HCT116 (cell line): ENCODE data around the gene KLHL35. TPM values are rescaled to one million over a fixed set of nuclear protein-coding genes. Genes with fewer than 3 reads are reported as not detected.

Source experiments
- ATAC-seq: fragments of 200-7000 bp; cut with Tn5 transposase; 2 replicates; pipeline ENCODE4 v1.9.1; 2020; ENCODE audit warnings: mild to moderate bottlenecking, moderate library complexity
- BruUV-seq: library from RNA; stranded (reverse); fragments of 400-500 nt; replicated peaks from 2 replicates; lab custom pipeline; 2021; lab: Mats Ljungman, UMichigan
- CTCF ChIA-PET: fragments of 300-600 bp; sonication (Branson Sonifier 250); formaldehyde crosslinking; loops from one replicate; lab custom pipeline; 2021; ENCODE audit warnings: antibody characterized with exemption; lab: Charles Lee
- POLR2A ChIA-PET: fragments of 300-600, 350-600 bp; sonication (Branson Sonifier 250); formaldehyde crosslinking; loops from one replicate; lab custom pipeline; 2021; ENCODE audit warnings: antibody characterized with exemption; lab: Charles Lee
- RAD21 ChIA-PET, 2 experiments: fragments of 300-600 bp; sonication (Branson Sonifier 250); formaldehyde crosslinking; loops; one replicate each; lab custom pipeline; 2023; ENCODE audit warnings: low total read pairs in 2 of 2; ENCODE audit not compliant: uncharacterized antibody in 2 of 2, unreplicated experiment in 2 of 2, low non-redundant PET in 1 of 2; lab: Charles Lee
- DNase-seq: peaks from one replicate; pipeline ENCODE4 v3.0.0-alpha.2; 2010; ENCODE audit warnings: low read depth, low spot score
- H2AFZ ChIP-seq: fragments of 200-600 bp; shearing (Covaris generic), sonication (generic); 2 replicates; pipeline ENCODE4 v1.6.1; 2017; ENCODE audit warnings: low read depth, mixed run types, mixed read lengths, antibody characterized with exemption, low read length; ENCODE audit not compliant: poor library complexity, severe bottlenecking
- H3K27ac ChIP-seq: 2 replicates; pipeline ENCODE4 v1.5.1; 2012; ENCODE audit warnings: low read depth, low read length
- H3K27me3 ChIP-seq: fragments of 200-600 bp; sonication (generic); 2 replicates; pipeline ENCODE4 v1.6.1; 2016; ENCODE audit warnings: mixed run types, low read length, mixed read lengths; ENCODE audit not compliant: insufficient read depth
- H3K36me3 ChIP-seq, 2 experiments: fragments of 200-500 bp in 1 of 2; fragments of 200-600 bp in 1 of 2; sonication (Bioruptor generic) in 1 of 2; sonication (generic) in 1 of 2; 2 replicates each; pipeline versions ENCODE4 v1.5.1 to v1.6.1; 2014 to 2016; ENCODE audit warnings: low read length in 2 of 2, inconsistent platforms in 1 of 2, mixed read lengths in 1 of 2, mixed run types in 1 of 2; ENCODE audit not compliant: insufficient read depth in 2 of 2, control insufficient read depth in 1 of 2
- H3K4me1 ChIP-seq, 2 experiments: fragments of 200-600 bp in 1 of 2; sonication (generic) in 1 of 2; 2 replicates each; pipeline versions ENCODE4 v1.5.1 to v1.6.1; 2012 to 2017; ENCODE audit warnings: low read length in 2 of 2, inconsistent platforms in 1 of 2, mild to moderate bottlenecking in 1 of 2, mixed read lengths in 1 of 2, mixed run types in 1 of 2, moderate library complexity in 1 of 2; ENCODE audit not compliant: insufficient read depth in 2 of 2, control insufficient read depth in 1 of 2
- H3K4me2 ChIP-seq: fragments of 200-600 bp; sonication (generic); 2 replicates; pipeline ENCODE4 v1.6.1; 2017; ENCODE audit warnings: mixed run types, low read length, mixed read lengths
- H3K4me3 ChIP-seq, 2 experiments: fragments of 200-600 bp in 1 of 2; sonication (generic) in 1 of 2; replicated peaks in 1 of 2; 2 replicates each; pipeline ENCODE4 v1.5.1; 2011 to 2016; ENCODE audit warnings: low read length in 2 of 2, control low read depth in 1 of 2, low read depth in 1 of 2, mild to moderate bottlenecking in 1 of 2, mixed read lengths in 1 of 2, mixed run types in 1 of 2
- H3K79me2 ChIP-seq: fragments of 200-600 bp; sonication (generic); 2 replicates; pipeline ENCODE4 v1.6.1; 2017; ENCODE audit warnings: mild to moderate bottlenecking, mixed run types, low read length, moderate library complexity, mixed read lengths; ENCODE audit not compliant: insufficient read depth
- H3K9ac ChIP-seq: fragments of 200-600 bp; sonication (generic); 2 replicates; pipeline ENCODE4 v1.6.1; 2016; ENCODE audit warnings: low read length, mixed read lengths
- H3K9me2 ChIP-seq: fragments of 200-600 bp; sonication (generic), shearing (Covaris generic); 2 replicates; pipeline ENCODE4 v1.6.1; 2017; ENCODE audit warnings: mixed run types, mild to moderate bottlenecking, moderate library complexity; ENCODE audit not compliant: insufficient read depth
- H3K9me3 ChIP-seq, 2 experiments: fragments of 200-500 bp in 1 of 2; fragments of 200-600 bp in 1 of 2; sonication (Bioruptor generic) in 1 of 2; sonication (generic) in 1 of 2; 2 replicates each; pipeline ENCODE4 v1.6.1; 2014 to 2017; ENCODE audit warnings: low read length in 2 of 2, mixed read lengths in 2 of 2, inconsistent platforms in 1 of 2, low read depth in 1 of 2, mild to moderate bottlenecking in 1 of 2, mixed run types in 1 of 2, moderate library complexity in 1 of 2; ENCODE audit not compliant: control insufficient read depth in 1 of 2, insufficient read depth in 1 of 2
- H4K20me1 ChIP-seq: fragments of 200-600 bp; sonication (generic), shearing (Covaris generic); 2 replicates; pipeline ENCODE4 v1.6.1; 2017; ENCODE audit warnings: mixed run types, mild to moderate bottlenecking, moderate library complexity; ENCODE audit not compliant: insufficient read depth
- CBX3 ChIP-seq: IDR thresholded peaks from 2 replicates; pipeline ENCODE4 v1.6.1; 2012; ENCODE audit warnings: low read depth
- EZH2phosphoT487 ChIP-seq: fragments of 200-600 bp; IDR thresholded peaks from 2 replicates; pipeline ENCODE4 v1.6.1; 2018; ENCODE audit warnings: antibody characterized with exemption, borderline replicate concordance
- FOSL1 ChIP-seq: IDR thresholded peaks from 2 replicates; pipeline ENCODE4 v1.6.1; 2012; ENCODE audit warnings: low read depth
- JUND ChIP-seq: IDR thresholded peaks from 2 replicates; pipeline ENCODE4 v1.6.1; 2012
- MAX ChIP-seq: IDR thresholded peaks from 2 replicates; pipeline ENCODE4 v1.6.1; 2012
- POLR2A ChIP-seq: IDR thresholded peaks from 2 replicates; pipeline ENCODE4 v1.7.0; 2011; ENCODE audit warnings: borderline replicate concordance; ENCODE audit not compliant: insufficient read depth, insufficient read length; ENCODE audit errors: extremely low read depth
- RAD21 ChIP-seq: IDR thresholded peaks from 2 replicates; pipeline ENCODE4 v1.6.1; 2012; ENCODE audit warnings: low read depth, mild to moderate bottlenecking
- SIN3A ChIP-seq: IDR thresholded peaks from 2 replicates; pipeline ENCODE4 v1.6.1; 2012; ENCODE audit warnings: low read depth
- SP1 ChIP-seq: IDR thresholded peaks from 2 replicates; pipeline ENCODE4 v1.6.1; 2012; ENCODE audit warnings: low read depth
- SRF ChIP-seq: IDR thresholded peaks from 2 replicates; pipeline ENCODE4 v1.6.1; 2012; ENCODE audit warnings: low read depth
- TCF7L2 ChIP-seq: IDR thresholded peaks from 2 replicates; pipeline ENCODE4 v1.7.0; 2011; ENCODE audit warnings: borderline replicate concordance, inconsistent platforms; ENCODE audit not compliant: insufficient read depth, insufficient read length; ENCODE audit errors: extremely low read depth
- ZBTB33 ChIP-seq: IDR thresholded peaks from 2 replicates; pipeline ENCODE4 v1.6.1; 2011; ENCODE audit warnings: mild to moderate bottlenecking, low read length, moderate library complexity; ENCODE audit not compliant: insufficient replicate concordance; ENCODE audit errors: extremely low read depth
- ZFX ChIP-seq: fragments of 450-650 bp; IDR thresholded peaks from 2 replicates; pipeline ENCODE4 v1.6.1; 2017
- intact Hi-C: fragments of 100-400 bp; cut with micrococcal nuclease; formaldehyde crosslinking; loops from 2 replicates; pipeline ENCODE4 v1.10.0; 2022
- total RNA-seq: library from RNA; stranded (reverse); gene quantifications from one replicate; pipeline ENCODE4 v1.2.1, GENCODE V29; 2021; ENCODE audit not compliant: unreplicated experiment
- TF ChIP-seq, protein P1 (sequence below), 3 experiments: fragments of 200-600 bp in 1 of 3; sonication (generic) in 1 of 3; IDR thresholded peaks in 2 of 3; conservative IDR thresholded peaks in 1 of 3; 2 replicates each; pipeline ENCODE4 v1.5.1; 2012 to 2017; ENCODE audit warnings: low read depth in 2 of 3, low read length in 2 of 3, antibody characterized with exemption in 1 of 3, borderline replicate concordance in 1 of 3, control low read depth in 1 of 3, mild to moderate bottlenecking in 1 of 3, mixed read lengths in 1 of 3, mixed run types in 1 of 3, moderate library complexity in 1 of 3; ENCODE audit not compliant: insufficient read depth in 1 of 3

KLHL35 gene
- total RNA-seq, 1 experiment from 2014 or later: 1.7 TPM

- H3K9me2 ChIP-seq: no peaks in the 10 kb centered on the region
- TF ChIP-seq FOSL1: no peak
- TF ChIP-seq RAD21: no peak
- TF ChIP-seq ZFX: no peak
- no peak for TF ChIP-seq CBX3
- TF ChIP-seq EZH2phosphoT487: no peak
- TF ChIP-seq SRF: no peak
- no peak for TF ChIP-seq JUND
- no peak for TF ChIP-seq SIN3A
- no peak for TF ChIP-seq ZBTB33
- TF ChIP-seq, protein P1, sequence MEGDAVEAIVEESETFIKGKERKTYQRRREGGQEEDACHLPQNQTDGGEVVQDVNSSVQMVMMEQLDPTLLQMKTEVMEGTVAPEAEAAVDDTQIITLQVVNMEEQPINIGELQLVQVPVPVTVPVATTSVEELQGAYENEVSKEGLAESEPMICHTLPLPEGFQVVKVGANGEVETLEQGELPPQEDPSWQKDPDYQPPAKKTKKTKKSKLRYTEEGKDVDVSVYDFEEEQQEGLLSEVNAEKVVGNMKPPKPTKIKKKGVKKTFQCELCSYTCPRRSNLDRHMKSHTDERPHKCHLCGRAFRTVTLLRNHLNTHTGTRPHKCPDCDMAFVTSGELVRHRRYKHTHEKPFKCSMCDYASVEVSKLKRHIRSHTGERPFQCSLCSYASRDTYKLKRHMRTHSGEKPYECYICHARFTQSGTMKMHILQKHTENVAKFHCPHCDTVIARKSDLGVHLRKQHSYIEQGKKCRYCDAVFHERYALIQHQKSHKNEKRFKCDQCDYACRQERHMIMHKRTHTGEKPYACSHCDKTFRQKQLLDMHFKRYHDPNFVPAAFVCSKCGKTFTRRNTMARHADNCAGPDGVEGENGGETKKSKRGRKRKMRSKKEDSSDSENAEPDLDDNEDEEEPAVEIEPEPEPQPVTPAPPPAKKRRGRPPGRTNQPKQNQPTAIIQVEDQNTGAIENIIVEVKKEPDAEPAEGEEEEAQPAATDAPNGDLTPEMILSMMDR (IDR thresholded peaks at IDR 0.05 in 2 of 3, conservative IDR thresholded peaks at IDR 0.05 in 1 of 3; ENCODE audit: borderline replicate concordance in 1 of 3, insufficient read depth in 1 of 3, low read depth in 2 of 3, low read length in 2 of 3): no peak
- no peak for TF ChIP-seq MAX
- no peak for TF ChIP-seq POLR2A
- no peak for TF ChIP-seq TCF7L2
- no peak for TF ChIP-seq SP1
- no peak overlapping the region for H3K4me3 ChIP-seq
- no peak overlapping the region for H3K27ac ChIP-seq
- H3K4me1 ChIP-seq: no peaks in the 10 kb centered on the region
- H4K20me1 ChIP-seq: no peaks in the 10 kb centered on the region
- DNase-seq (no peak), ATAC-seq (no peak)
- ChIA-PET CTCF (no interaction called here), RAD21 (no interaction called here), POLR2A (no interaction called here)
- no peak overlapping the region for H3K9ac ChIP-seq
- no peaks in the 10 kb centered on the region for H3K79me2 ChIP-seq
- no peak overlapping the region for H3K4me2 ChIP-seq
- BruUV-seq: no TSS peak
- intact Hi-C loops: no loop called here
- H2AFZ ChIP-seq: no peak overlapping the region
- H3K36me3 ChIP-seq: no peaks in the 10 kb centered on the region
- no peaks in the 10 kb centered on the region for H3K9me3 ChIP-seq
- no peaks in the 10 kb centered on the region for H3K27me3 ChIP-seq
Observed at GRCh38 chr11:75481922-75482606, 49.1 kb upstream of the KLHL35 start.
